Measurements from ENCODE around the gene CPNE8.
A peak's percentile ranks its signal among the peaks of the same experiment; 100 is the strongest.
"Not testable (repeated sequence)": the region's sequence is repeated elsewhere in the genome, so short reads cannot be mapped to it uniquely, and the experiment has no call there.

Gene CPNE8

DNA sequence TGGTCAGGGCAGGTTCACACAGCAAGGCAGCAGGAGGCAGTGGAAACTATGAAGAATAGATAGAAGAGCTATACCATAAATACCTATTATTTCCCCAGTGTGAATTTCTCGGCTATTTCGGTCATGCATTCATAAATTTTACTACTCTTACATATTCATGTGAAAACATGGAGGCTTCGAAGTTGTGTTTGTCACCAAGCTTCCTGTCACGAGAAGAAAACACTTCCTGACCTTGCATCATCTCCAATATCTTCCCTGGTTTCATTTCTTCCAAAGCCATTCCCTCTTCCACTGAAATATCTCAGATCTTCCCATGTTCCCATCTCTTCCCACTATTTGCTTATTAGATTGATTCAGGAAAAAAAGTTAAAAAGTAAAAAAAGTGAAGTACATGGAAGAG, 80.4 kb downstream of the CPNE8 start:
- DNase-seq (ENCODE audit: low read depth in 2 of 2), result no peak

DNA sequence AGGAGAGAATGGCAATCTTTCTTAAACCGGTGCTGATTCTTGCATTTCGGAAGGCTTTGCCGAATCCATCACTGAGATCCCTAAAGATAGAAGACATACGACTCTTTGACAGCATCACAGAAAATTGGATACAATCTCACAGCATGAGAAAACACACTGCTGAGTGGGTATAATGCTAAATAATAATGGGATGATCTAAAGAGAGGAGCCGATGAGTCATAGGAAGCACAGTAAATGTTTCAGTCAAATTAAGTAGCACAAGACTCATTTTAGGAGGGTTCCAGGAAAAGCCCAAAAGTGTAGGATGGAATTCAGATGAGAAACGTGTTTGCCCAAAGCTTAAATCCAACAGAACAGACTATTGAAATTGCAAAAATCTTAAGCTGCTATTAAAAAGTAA, 81.7 kb downstream of the CPNE8 start:
- no peak for DNase-seq (ENCODE audit: low read depth in 2 of 2)

DNA sequence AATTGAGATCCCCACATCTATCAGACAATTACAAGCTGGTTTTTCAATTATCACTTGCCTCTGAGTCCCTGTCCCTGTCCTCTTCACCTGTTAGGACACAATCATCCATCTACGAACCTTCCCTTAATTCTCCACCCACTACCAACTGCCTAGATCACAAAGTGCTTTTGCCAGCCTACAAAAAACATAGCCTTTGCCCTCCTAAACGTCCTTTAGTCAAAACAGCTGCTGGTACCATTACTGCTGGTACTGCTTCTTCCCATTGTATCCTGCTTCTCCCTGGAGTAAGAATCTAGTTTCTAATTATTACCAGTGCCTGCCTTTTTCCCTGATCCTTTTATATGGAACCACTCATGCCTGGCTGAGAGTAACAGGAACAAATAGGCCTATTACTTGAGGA, 82.1 kb downstream of the CPNE8 start:
- DNase-seq (ENCODE audit: low read depth in 2 of 2), result no peak

DNA sequence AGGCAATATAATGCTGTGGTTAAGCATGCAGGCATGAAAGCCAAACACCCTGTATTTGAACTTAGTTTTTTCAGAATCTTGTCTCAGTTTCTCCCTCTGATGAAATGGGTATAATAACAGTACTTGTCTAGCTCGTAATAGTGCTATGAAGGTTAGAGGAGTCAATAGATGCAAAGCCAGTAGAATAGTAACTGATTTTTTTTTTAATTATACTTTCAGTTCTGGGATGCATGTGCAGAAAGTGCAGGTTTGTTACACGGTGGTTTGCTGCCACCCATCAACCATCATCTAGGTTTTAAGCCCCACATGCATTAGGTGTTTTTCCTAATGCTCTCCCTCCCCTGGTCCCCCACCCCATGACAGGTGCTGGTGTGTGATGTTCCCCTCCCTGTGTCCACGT, 87.4 kb downstream of the CPNE8 start:
- DNase-seq (ENCODE audit: low read depth in 2 of 2), result no peak

DNA sequence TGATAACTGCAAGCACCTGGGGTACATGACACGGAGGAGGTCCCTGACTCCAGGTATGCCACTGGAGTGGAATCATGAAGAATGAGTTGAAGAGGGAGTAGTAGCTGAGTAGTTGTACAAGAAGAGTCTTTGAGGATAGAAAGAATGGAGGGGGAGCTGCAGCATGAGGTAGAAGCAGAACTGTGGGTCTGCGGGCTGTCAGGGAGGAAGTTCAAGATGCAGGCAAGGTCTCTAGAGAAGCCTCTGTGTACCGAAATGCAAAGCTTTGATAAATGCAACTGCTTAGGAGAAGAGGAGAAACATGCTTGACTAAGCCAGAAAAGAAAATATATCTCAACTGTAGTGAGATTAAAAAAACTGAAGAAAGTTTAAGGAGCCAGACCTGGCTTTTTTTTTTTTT, 91.5 kb downstream of the CPNE8 start:
- no peak for DNase-seq (ENCODE audit: low read depth in 2 of 2)

DNA sequence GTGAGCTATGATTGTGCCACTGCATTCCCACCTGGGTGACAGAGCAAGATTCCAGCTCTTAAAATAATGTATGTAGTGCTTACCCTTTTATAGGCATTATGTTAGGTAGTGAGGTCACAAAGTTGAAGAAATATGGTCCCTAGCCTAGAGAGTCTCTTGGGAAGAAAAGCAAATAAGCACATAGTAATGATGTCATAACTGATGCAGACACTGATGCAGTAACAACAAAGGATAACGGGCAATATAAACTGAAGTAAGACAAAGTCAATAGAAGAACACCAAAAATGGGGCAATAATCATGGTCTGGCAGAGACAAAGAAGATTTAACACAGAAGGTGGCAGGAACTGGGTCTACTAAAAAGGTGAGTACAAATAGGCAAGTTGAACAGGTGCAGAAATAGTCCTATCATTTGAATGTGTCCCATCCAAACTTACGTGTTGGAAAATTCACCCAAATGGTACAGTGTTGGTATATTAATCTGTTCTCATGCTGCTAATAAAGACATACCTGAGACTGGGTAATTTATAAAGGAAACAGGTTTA, 93.5 kb downstream of the CPNE8 start:
- no peak for DNase-seq (ENCODE audit: low read depth in 2 of 2)

DNA sequence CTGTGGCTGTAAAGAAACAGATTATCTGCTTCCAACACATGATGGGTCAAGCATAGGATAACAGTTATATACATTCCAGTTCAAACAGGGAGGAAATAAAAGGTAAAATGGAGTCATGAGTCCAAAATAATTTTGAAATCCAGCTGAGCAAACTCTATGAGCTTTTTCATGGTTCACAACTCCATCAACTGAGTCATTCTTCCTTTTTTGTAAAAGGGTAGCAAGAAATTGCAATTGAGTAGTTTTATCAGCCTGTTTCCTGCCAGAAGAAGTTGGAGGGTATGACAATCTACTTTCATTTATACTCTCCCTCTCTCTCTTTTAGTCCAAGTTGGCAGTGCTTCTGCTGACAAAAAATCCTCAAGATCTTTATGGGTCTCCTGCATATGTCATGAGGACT, 95.6 kb downstream of the CPNE8 start:
- no peak for DNase-seq (ENCODE audit: low read depth in 2 of 2)

DNA sequence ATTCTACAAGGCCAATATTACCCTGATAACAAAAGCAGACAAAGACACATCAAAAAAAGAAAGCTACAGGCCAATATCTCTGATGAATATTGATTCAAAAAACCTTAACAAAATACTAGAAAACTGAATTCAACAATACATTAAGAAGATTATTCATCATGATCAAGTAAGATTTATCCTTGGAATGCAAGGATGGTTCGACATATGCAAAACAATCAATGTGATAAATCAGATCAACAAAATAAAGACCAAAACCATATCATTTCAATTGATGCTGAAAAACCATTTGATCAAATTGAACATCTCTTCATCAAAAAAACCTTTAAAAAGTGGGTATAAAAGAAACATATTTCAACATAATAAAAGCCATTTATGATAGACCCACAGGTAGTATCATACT, 117.3 kb downstream of the CPNE8 start:
- no peak for DNase-seq (ENCODE audit: low read depth in 2 of 2)

DNA sequence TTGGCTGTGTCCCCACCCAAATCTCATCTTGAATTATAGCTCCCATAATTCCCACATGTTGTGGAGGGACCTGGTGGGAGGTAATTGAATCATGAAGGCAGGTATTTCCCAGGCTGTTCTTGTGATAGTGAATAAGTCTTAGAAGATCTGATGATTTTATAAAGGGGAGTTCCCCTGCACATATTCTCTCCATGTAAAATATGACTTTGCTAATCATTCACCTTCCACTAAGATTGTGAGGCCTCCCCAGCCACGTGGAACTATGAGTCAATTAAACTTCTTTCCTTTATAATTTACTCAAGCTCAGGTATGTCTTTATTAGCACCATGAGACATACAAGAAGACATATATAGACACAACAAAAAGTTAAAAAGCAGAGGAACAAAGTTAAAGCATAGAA, 120.0 kb downstream of the CPNE8 start:
- no peak for DNase-seq (ENCODE audit: low read depth in 2 of 2)

DNA sequence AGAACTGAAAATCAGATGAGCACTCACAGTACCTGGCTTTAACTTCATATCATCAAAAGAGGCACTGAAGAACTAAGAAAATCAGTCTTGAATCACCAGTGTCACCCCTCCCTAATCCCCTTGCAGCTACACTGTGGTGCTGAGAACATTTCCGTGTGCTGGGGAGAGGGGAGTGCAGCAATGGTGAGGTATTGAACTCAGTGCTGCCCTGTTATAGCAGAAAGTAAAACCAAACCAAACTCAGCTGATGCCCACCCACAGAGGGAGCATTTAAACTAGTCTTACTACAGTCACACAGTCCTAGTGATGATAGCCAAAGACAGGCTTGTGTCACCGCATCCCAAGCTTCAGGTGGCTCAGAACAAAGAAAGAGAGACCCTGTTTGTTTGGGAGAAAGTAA, 122.1 kb downstream of the CPNE8 start:
- no peak for DNase-seq (ENCODE audit: low read depth in 2 of 2)

DNA sequence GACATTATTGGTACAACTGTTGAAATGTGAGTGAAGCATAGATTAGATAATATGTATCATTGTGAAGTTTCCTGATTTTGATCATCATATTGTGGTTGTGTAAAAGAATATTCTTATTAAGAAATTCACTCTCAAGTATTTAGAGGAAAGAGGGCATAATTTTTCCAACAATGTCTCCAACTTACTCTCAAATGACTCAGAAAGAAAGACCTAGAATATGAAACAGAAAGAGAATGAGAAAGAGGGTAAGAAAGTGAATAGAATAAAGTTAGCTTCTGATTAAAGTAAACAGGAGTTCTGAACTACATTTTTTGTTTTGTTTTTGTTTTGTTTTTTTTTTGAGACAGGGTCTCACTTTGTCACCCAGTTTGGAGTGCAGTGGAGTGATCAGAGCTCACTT, 123.0 kb downstream of the CPNE8 start:
- DNase-seq (ENCODE audit: low read depth in 2 of 2), result no peak

DNA sequence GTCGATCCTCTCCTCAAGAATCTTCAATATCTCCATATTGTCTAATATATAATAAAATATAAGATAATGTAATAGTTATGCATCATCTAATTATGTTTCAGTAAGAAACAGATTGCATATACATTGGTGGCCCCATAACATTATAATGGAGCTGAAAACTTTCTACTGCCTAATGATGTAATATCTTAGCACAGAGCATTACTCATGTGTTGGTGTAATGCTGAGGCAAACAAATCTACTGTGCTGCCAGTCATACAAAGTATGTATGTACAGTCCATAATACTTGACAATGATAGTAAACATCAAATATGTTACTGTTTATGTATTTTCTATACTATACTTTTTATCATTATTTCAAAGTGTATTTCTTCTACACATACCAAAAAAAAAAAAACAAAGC, 128.7 kb downstream of the CPNE8 start:
- no peak for DNase-seq (ENCODE audit: low read depth in 2 of 2)

DNA sequence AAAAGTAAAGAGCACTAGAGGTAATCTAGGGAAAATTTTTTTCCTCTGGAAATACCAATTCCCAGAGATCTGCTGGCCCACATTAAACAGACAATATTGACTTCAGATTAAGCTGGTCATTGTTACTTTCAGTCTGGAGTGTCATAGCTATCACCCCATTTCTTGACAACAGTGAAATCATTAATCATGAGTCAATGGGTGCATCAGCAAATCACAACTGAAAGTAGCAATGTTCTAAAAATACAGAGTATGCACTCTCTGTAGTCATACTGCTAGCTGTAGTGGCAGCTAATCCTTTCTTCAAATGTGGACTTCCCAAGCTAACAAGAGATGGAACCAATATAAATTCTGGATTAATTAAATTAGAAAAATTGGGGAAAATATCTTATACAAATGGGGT, 129.9 kb downstream of the CPNE8 start:
- DNase-seq (ENCODE audit: low read depth in 2 of 2), result no peak

DNA sequence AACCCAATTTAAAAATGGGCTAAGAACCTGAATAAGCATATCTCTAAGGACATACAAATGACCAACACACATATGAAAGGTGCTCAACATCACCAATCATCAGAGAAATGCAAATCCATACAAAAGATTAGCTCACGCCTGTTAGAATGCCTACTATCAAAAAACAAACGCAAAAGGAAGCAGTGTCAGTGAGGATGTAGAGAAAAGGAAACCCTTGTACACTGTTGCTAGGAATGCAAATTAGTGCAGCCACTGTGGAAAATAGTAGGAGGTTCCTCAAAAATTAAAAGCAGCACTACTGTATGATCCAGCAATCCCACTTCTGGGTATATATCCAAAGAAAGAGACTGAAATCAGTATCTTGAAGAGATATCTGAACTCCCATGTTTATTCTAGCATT, 133.0 kb downstream of the CPNE8 start:
- no peak for DNase-seq (ENCODE audit: low read depth in 2 of 2)

DNA sequence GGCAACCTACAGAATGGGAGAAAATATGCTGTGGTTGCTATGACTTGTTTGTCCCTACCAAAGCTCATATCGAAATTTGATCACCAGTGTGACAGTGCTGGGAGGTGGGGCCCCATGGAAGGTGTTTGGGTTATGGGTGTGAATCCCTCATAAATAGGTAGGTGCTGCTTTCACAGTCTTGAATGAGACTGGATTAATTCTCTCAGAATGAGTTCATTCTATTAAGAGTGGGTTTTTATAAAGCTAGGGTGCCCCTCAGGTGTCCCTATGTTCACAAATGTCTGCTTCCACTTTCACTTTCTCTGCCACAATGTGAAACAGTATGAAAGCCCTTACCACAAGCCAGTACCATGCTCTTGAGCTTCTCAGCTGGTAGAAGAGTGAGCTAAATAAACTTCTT, 133.5 kb downstream of the CPNE8 start:
- no peak for DNase-seq (ENCODE audit: low read depth in 2 of 2)

DNA sequence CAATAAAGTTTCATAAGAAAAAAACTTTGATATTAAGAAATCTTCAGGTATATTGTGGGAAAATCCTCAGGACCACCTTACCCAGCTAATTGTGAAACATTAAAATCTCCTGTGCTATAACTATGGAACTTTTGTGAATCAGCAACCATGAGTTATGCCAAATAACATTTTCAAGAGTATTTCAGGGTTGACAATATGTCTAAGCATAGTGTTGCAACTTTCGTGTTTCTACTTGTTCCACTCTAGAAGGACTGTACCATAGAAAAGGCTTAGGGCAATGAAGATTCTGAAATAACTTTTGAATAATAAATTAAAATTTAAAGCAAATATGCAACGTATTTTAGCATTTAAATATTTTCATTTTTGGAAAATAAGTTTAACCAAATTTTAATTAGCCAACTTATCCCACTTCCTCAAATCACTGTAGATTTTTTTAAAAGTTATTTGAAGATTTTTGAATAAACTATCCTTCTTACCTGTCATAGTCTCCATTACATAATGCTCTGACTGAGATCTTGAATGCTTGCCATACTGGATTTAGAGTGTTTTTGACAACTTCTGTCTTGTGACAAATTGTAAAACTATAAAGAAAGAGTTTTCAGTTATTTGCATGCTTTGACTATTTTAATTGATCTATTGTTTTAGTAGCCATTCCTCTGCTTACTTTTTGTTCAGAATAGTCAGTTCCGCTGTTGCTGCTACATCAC, 143.6 kb downstream of the CPNE8 start:
- no peak for DNase-seq (ENCODE audit: low read depth in 2 of 2)

DNA sequence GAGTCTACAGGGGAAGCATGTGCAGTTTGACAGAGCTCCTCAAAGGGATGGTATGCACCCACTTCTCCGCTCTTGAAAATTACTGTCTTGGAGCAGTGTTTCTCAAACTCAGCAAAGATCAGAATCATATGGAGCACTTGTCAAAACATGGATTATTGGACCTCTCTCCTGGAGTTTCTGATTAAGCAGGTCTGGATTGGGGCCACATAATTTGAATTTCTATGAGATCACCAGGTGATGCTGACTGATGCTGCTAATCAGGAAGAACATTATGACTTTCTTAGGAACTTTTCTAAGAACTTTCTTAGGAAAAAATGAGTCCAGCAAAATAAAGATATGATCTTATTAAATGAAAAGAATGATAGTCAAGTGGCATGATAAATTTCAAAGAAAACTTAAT, 144.3 kb downstream of the CPNE8 start:
- no peak for DNase-seq (ENCODE audit: low read depth in 2 of 2)

DNA sequence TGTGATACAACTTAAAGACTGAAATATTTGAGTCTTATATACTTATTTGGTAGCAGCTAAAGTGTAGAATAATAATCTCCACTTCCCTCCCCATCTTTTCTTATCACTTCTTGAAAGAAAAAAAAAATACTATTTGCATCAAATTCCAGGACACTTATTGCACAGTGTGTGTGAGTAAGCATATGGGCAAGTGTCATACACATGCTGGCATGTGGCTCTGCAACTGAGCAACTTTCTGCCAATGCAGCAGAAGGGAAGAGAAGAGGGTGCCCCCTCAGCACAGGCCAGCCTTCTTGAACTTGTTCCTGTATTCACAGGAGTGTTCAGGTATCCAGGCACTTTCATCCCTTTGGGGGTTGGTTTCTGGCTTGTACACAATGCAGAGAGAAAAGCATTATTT, 145.8 kb downstream of the CPNE8 start:
- no peak for DNase-seq (ENCODE audit: low read depth in 2 of 2)

DNA sequence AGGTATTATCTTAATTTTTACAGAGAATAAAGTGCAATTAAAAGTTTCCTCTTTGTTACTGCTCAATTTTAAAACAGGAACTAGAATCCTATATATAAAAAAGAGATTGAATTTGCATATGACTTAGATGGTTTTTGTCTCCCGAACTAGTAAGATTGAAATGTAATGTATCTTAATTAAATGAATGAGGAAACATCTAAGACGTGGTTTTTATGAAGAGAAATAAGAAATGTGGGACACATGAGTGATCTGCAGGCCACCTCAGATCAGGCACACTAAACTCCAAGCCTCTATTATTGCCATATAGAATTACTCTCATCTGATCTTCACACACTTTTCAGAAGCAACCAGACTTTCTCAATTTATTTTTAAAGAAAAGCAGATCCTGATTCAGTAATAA, 158.6 kb downstream of the CPNE8 start:
- no peak for DNase-seq (ENCODE audit: low read depth in 2 of 2)

DNA sequence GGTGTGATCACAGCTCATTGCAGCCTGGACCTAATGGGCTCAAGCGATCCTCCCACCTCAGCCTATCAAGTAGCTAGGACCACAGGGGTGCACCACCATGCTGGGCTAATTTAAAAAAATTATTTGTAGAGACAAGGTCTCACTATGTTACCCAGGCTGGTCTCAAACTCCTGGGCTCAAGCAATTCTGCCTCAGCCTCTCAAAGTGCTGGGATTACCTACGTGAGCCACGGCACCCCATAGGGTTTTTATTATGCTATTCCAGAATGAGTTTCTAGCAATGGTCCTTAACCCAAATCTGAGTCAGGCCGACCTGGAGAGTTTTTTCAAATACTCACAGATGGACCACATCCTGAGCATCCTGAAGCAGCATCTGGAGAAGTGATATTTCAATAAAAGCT, 159.8 kb downstream of the CPNE8 start:
- no peak for DNase-seq (ENCODE audit: low read depth in 2 of 2)

DNA sequence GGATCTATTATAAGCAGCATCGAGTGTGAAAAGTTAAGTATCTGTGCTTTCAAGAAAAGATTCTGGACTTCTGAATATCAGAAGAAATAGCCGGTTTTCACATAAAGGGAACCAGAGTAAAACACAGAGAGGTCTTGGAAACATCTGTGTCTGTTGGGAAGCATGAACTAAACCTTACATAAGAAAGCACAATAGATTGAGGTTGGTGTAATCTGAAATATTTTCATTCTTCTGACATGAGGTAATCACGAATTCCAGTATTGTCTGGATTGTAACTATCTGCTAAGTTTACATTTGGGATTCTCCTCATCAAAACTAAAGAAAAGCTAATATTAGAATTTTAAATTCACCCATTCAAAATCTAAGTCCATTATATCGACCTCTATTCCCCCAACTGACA, 161.3 kb downstream of the CPNE8 start:
- peak; percentile 1 to 6 for DNase-seq (ENCODE audit: low read depth in 2 of 2)

DNA sequence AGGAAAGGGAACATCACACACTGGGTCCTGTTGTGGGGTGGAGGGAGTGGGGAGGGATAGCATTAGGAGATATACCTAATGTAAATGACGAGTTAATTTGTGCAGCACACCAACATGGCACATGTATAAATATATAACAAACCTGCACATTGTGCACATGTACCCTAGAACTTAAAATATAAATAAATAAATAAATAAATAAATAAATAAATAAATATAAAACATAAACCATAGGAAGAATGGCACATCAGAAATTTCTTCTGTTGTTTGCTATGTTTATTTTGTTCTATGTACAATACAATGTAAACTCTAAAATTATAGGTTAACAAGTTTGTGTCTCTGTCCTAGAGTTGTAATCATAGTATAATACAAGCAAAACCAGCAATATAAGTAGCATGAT, 162.9 kb downstream of the CPNE8 start:
- DNase-seq (ENCODE audit: low read depth in 2 of 2), result not testable (repeated sequence)

DNA sequence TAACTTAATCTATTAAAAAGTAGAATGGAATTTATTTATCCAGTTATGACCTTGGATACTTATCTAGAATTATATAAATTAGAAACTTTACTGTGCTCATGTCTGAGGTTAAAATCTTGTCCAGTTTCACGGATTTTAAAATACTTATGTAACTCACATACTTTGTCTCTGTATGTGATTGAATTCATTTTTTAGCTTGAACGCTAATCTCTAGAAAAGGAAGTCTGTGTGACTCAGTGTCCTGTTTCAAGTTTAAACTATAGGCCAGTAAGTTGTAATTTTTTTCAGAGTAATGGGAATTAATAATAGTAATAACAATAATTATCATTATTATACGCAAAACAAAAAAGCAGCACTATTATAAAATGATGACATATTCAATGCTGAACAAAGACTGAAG, 168.6 kb downstream of the CPNE8 start:
- no peak for DNase-seq (ENCODE audit: low read depth in 2 of 2)

DNA sequence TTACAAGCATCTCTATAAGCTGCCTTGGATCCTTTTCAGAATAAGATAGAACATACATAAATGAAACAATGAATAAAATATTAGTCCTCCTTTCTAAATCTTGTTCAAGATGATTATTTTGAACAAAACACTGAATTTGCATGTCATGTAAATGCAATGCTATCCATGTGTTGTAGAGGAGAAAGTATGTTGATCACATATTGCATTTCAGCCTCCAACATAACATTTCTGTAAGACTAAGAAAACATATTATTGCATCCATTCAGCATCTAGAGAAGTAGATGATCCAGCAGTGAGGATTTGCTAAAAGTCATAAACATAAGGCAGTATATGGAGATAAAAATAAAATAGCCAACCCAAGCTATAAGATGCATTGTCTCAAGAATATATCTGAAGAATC, 172.6 kb downstream of the CPNE8 start:
- no peak for DNase-seq (ENCODE audit: low read depth in 2 of 2)

Measured in fibroblast of skin of left biceps (primary cell).